ENCODE results near the gene TRPM3. TPM values are rescaled to one million over a fixed set of nuclear protein-coding genes. Genes with fewer than 3 reads are reported as not detected.

The TRPM3 gene
- total and polyA plus RNA-seq, 2 of the 8 experiments (the other 6 are each of a cell fraction or from before 2014, with no cell fraction given): 2.4 to 10.9 TPM

GRCh38 chr9:70840266-70840665 lies 281.2 kb downstream of the TRPM3 start:
- Histone ChIP-seq H2BK5ac (ENCODE audit: low read depth, low read length) (no peak overlapping the region), H2AK5ac (ENCODE audit: low read depth, low read length) (no peak overlapping the region), H3K4ac (replicated peaks; ENCODE audit: insufficient read length, low read depth, low read length) (no peak overlapping the region), H3K56ac (replicated peaks; ENCODE audit: insufficient read length, low read depth, low read length) (no peak overlapping the region), H3K4me1 (replicated peaks in 1 of 4; ENCODE audit: control insufficient read depth in 3 of 4, insufficient read depth in 4 of 4, low read length in 3 of 4) (no peaks in the 10 kb centered on the region), H3K18ac (ENCODE audit: extremely low read depth, low read length) (no peak overlapping the region), H3K79me1 (ENCODE audit: low read depth, low read length) (no peaks in the 10 kb centered on the region), H3K9me3 (ENCODE audit: insufficient read depth in 2 of 2, low read depth in 1 of 2, low read length in 1 of 2) (no peaks in the 10 kb centered on the region), H3K23me2 (ENCODE audit: low read depth, low read length) (no peaks in the 10 kb centered on the region), H4K20me1 (replicated peaks in 1 of 2; ENCODE audit: control insufficient read depth in 1 of 2, insufficient read depth in 2 of 2, low read length in 2 of 2) (no peaks in the 10 kb centered on the region), H4K8ac (ENCODE audit: extremely low read depth, insufficient read depth, low read length) (no peak overlapping the region), H2BK15ac (ENCODE audit: low read length) (no peak overlapping the region), H2BK20ac (ENCODE audit: low read length) (no peak overlapping the region), H3K4me3 (ENCODE audit: extremely low read depth in 1 of 4, insufficient read depth in 2 of 4, low read depth in 3 of 4, low read length in 4 of 4) (no peak overlapping the region), H3K4me2 (ENCODE audit: insufficient read depth in 1 of 2, low read depth in 2 of 2, low read length in 2 of 2) (no peak overlapping the region), H3K36me3 (ENCODE audit: control insufficient read depth in 2 of 4, insufficient read depth in 4 of 4, low read length in 3 of 4) (peaks cover 0 to 4% (median 0%) of the 10 kb centered on the region in 4 experiments; a peak in 1 of 8 replicates), H2BK12ac (ENCODE audit: low read depth, low read length) (no peak overlapping the region), H3K9ac (replicated peaks in 1 of 4; ENCODE audit: extremely low read depth in 1 of 4, low read depth in 3 of 4, low read length in 3 of 4) (no peak overlapping the region), H2BK120ac (replicated peaks; ENCODE audit: low read depth, low read length) (no peak overlapping the region), H4K5ac (ENCODE audit: insufficient read length, low read depth, low read length) (no peak overlapping the region), H4K91ac (replicated peaks; ENCODE audit: insufficient read length, low read length) (no peak overlapping the region), H3K79me2 (ENCODE audit: control insufficient read depth in 1 of 2, insufficient read depth in 2 of 2, low read length in 2 of 2) (no peaks in the 10 kb centered on the region), H3K27me3 (replicated peaks in 1 of 4; ENCODE audit: control insufficient read depth in 3 of 4, extremely low read depth in 1 of 4, insufficient read depth in 3 of 4, low read length in 3 of 4) (no peaks in the 10 kb centered on the region), H3K27ac (ENCODE audit: low read depth, low read length) (no peak overlapping the region), H2AFZ (ENCODE audit: low read length) (no peak overlapping the region), H3K14ac (ENCODE audit: insufficient read length) (no peak overlapping the region), H3K23ac (ENCODE audit: insufficient read length) (no peak overlapping the region)
- POLR2A ChIA-PET (ENCODE audit: partially characterized antibody): no interaction called here
- CTCF ChIA-PET (ENCODE audit: partially characterized antibody): interaction anchor here (1.2 kb wide), 1 partner anchor 153 kb away, joined by 3 read pairs; no protein-coding TSS in a partner anchor
- 91% methylated on average over 2 of the region's 2 CpGs; no CpG with 5 or more reads in 1 of the 2 experiments for WGBS, 2 experiments (ENCODE audit: extremely low coverage in 1 of 2, insufficient coverage in 1 of 2, insufficient read length in 1 of 2, insufficient replicate concordance in 2 of 2, low coverage in 1 of 2, low lambda C conversion rate in 2 of 2, missing lambda C conversion rate in 1 of 2)
- FAIRE-seq (no peak), DNase-seq (ENCODE audit: low read depth in 1 of 2, low spot score in 2 of 2) (no peak)
- no peak for TF ChIP-seq SUZ12 (IDR thresholded peaks at IDR 0.05; ENCODE audit: low read length)
- no peak for TF ChIP-seq CTCF (IDR thresholded peaks at IDR 0.05; ENCODE audit: control extremely low read depth in 1 of 3, insufficient read depth in 1 of 3, low read depth in 1 of 3, low read length in 3 of 3)
- TF ChIP-seq RXRA (IDR thresholded peaks at IDR 0.05; ENCODE audit: insufficient read depth, low read depth, low read length): no peak
- no peak for TF ChIP-seq BACH1 (IDR thresholded peaks at IDR 0.05; ENCODE audit: low read length)
- TF ChIP-seq CHD2 (IDR thresholded peaks at IDR 0.05; ENCODE audit: low read length): no peak
- no peak for TF ChIP-seq GABPA (IDR thresholded peaks at IDR 0.05; ENCODE audit: borderline replicate concordance, insufficient read depth, low read length)
- TF ChIP-seq TEAD4 (IDR thresholded peaks at IDR 0.05; ENCODE audit: low read depth, low read length): no peak
- TF ChIP-seq TCF12 (IDR thresholded peaks at IDR 0.05; ENCODE audit: low read depth, low read length): no peak
- no peak for TF ChIP-seq KDM1A (IDR thresholded peaks at IDR 0.05; ENCODE audit: borderline replicate concordance, low read length)
- TF ChIP-seq CBX5 (IDR thresholded peaks at IDR 0.05; ENCODE audit: low read depth, low read length): no peak
- no peak for TF ChIP-seq RFX5 (IDR thresholded peaks at IDR 0.05; ENCODE audit: borderline replicate concordance, low read depth, low read length)
- no peak for TF ChIP-seq NANOG (IDR thresholded peaks at IDR 0.05; ENCODE audit: insufficient read depth, low read depth, low read length, poor library complexity, severe bottlenecking)

Measured in H1 (cell line).